NCI-H2107 treated with DMSO at 0.1 percent for 48 hours (cell line): ENCODE results near the gene SPATA20.

Experiments used
- DNase-seq: peaks from one replicate; lab custom pipeline; 2025; ENCODE audit not compliant: unreplicated experiment; lab: John Stamatoyannopoulos, UW

The SPATA20 gene

DNA sequence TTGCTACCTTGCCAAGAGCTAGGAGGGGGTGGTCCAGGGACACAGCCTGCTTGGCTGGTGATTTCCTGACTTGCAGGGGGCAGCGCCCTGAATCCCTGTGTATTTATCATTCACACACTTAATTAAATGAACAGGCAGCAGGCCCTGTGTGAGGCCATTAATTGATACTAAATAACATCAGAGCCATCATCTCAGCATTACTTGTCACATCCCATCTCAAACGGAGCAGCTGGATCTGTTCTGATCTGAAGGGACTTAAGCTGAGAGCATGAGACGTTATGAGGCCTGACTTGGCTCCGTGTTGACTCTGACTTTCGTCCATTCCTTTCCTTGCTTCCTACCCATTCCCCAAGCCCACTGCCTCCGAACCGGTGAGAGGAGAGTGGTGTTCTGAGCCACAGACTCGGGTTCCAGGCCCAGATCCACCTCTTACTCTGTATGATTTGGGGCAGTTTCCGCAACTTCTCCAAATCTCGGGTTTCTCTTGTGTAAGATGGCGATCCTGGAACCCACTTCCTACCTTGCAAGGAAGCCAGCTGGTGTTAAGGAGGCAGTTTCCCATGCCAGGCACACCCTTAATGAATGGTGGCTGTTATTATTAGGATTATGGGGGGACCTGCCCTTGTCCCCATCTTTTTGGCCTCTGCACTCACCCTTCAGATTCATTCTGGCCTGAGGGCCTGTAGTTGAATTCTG is 47.3 kb downstream of the SPATA20 start:
- no peak for DNase-seq

DNA sequence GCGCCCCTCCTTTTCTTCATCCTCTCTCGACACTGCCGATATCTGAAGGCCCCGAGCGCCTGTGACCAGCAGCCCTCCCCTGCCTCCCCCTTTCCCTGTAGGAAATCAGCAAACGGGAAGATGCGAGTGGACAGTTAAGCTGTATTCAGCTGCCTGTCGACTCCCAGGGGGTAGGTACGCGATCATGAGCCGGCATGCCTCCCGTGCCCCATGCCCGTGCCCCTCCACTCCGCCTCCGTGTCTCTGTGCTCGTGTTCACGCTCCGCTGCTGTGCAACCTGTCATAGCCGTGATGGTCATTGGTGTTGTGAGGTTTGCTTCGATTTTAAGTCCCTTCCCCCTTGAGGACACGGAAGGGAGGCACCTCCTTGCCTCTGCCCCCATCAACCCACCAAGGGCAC is 47.9 kb downstream of the SPATA20 start:
- no peak for DNase-seq

DNA sequence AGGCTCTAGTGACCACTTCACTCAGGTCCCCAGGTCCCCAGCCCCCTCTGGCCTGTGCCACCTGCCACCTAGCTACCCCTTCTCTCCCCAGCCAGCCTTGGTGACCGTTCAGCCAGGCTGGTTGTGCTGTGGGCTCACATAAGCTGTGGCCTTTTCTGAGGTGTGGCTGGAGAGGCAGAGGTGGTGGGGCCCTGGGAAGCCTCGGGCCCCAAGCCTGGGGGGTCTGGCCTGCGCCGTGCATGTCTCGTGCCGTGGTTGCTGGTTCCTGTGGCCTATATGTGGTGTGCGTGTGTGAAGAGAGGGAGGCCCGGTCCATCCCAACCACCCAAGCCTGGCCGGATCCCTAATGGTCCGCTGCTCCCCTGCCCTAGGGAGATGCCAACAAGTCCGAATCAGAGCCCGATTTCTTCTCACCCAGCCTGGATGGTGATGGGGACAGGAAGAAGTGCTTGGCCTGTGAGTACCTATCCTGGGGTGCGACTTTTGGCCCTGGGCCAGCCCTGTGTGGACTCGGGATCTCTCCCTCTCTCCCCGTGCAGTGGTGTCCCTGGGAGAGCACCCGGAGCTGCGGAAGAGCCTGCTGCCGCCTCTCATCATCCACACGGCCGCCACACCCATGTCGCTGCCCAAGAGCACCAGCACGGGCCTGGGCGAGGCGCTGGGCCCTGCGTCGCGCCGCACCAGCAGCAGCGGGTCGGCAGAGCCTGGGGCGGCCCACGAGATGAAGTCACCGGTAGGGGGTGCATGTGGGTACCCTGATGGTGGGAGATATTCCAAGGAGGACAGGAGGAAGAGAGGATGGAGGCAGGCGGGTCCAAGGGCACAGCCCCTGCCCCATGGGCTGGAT is 49.4 kb downstream of the SPATA20 start:
- no peak for DNase-seq

DNA sequence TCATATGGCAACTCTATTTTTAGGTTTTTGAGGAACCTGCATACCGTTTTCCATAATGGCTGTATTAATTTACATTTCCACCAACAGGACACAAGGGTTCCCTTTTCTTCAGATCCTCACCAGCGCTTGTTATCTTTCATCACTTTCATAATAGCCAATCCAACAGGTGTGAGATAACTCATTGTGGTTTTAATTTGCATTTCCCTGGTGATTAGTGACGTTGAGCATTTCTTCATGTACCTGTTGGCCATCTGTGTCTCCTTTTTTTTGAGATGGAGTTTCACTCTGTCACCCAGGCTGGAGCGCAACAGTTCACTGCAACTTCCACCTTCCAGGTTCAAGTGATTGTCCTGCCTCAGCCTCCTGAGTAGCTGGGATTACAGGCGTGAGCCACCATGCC is 51.5 kb downstream of the SPATA20 start:
- DNase-seq: peak; percentile 33

DNA sequence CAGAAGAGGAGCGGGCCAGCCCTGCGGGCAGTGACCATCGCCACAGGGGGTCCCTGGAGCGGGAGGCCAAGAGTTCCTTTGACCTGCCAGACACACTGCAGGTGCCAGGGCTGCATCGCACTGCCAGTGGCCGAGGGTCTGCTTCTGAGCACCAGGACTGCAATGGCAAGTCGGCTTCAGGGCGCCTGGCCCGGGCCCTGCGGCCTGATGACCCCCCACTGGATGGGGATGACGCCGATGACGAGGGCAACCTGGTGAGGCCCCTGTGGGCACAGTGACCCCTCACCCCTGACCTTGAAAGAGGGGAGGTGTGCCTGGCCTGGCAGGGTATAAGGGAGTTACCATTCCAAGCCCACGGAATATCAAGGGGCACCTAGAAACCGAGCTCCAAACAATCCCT is 52.6 kb downstream of the SPATA20 start:
- no peak for DNase-seq

DNA sequence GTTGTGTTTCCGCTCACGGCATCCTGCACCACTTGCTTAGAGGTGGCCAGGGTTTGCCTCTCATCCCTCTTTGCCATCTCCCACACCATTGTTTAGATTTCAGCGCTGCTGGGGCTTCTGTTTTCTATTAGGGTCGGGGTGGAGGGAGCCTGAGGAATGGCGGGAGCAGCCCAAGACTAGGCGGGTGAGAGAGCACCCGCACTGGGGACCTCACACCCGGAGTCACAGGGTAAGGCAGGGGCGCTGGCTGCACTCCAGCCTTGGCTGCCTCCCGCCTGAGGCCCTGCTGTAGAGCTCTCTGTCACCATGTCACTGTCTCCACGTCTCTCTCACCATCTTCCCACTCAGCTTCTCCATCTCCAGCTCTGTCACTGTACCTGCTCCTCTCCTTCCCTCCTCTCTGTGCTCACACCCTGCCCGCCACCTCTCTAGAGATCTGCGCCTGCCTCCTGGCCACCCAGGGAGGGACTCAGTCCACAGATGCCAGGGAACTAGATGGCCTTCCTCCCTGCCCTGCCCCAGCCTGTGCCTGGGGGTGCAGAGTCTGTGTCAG is 54.9 kb downstream of the SPATA20 start:
- DNase-seq: no peak

DNA sequence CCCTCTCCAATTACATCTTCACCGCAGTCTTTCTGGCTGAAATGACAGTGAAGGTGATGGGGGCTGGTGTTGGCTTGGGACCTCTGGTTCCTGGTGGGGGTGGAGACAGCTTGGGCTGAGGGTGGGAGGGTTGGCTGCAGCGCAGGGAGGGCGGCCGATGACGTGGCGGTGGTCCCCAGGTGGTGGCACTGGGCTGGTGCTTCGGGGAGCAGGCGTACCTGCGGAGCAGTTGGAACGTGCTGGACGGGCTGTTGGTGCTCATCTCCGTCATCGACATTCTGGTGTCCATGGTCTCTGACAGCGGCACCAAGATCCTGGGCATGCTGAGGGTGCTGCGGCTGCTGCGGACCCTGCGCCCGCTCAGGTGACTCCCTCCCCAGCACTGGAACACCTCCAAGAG is 55.9 kb downstream of the SPATA20 start:
- no peak for DNase-seq

DNA sequence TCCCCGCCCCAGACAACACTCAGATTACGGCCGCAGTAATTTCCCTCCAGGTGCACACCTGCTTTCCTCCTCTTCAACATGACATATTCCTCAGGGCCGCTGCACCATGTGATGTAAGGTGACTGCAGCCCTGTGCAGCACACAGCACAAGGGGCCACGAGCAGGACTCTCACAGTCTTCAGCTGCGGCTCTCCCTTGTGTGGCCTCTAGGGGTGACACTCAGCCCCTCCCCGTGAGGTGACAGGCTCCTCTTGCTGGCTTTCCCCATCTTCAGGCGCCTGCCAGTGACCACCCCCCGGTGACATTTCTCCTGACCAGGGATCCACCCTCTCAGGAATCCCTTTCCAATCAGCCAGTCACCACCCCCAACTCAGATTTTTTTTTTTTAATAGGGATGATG is 56.4 kb downstream of the SPATA20 start:
- peak; percentile 76 for DNase-seq

DNA sequence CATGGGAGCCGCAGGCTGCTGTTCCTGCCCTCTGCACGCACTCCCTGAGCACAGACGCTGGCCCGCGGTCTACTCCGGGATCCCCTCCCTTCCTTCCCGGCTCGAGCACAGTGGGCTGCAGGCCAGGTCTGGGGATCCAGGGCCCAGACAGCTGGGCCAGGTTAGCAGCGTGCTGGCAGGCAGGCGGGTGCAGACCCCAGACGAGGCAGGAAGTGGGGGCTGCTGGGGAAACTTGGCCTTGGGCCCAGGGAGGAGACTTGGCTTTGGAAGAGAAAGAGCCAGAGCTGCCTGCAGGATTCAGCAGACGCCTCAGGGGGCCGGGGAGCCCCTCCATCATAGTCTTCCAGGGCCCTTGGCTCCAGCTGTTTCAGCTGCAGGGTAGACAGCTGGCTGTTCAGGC is 57.5 kb downstream of the SPATA20 start:
- no peak for DNase-seq

DNA sequence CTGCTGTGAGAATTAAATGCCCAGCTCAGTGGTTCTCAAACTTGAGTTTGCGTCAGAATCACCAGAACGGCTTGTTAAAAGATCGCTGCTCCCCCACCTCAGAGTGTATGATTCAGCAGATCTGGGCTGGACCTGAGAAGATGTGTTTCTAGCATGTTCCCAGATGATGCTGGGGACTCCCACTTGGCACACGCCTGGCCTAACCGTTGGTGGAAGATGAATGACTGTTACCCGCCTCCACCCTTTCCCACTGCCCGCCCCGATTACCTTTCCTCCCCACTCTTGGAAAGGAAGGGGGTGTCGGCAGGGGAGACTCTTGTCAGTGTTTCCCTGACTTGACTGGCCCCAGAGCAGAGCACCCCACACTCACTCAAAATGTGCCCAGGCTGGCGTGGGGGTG is 58.5 kb downstream of the SPATA20 start:
- DNase-seq: no peak
